Measurements from ENCODE around the gene SPATA21.

The SPATA21 gene

GRCh38 chr1:16442265-16442664 is 5.0 kb upstream of the SPATA21 start:
- no peak for TF ChIP-seq CTCF (IDR thresholded peaks at IDR 0.05; ENCODE audit: control extremely low read depth, extremely low read depth, low read depth, missing control alignments)
- ChIA-PET POLR2A (no interaction called here), CTCF (interaction anchor here (1.9 to 4.0 kb wide), 2 partner anchors 9 to 16 kb away, joined by 4 to 51 read pairs; no protein-coding TSS in a partner anchor)
- DNase-seq (ENCODE audit: extremely low spot score) = no peak

DNA sequence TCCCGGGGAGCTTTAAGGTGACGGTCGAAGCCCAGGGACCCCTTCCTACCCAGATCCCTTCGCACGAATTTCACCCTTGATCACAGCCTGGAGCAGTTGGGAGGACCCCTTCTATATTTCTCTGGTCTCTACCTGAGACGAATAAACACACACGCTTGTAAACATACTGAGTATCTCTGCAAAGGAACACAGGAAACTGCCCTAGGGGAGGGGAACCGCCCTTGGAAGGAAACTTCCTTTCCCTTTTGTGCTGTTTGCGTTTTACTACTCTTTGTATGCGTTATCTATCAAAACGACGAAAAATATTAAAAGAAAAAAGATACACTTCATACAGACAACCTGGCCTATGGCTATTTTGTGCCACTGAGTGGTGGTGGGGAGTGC is 4.0 kb upstream of the SPATA21 start:
- ChIA-PET CTCF (interaction anchor here (0.8 to 4.0 kb wide), 20 partner anchors 9 to 362 kb away, joined by 3 to 51 read pairs (median 6); no protein-coding TSS in a partner anchor), POLR2A (no interaction called here)
- no peak for TF ChIP-seq CTCF (IDR thresholded peaks at IDR 0.05; ENCODE audit: control extremely low read depth, extremely low read depth, low read depth, missing control alignments)
- DNase-seq (ENCODE audit: extremely low spot score) = no peak

- TF ChIP-seq CTCF (IDR thresholded peaks at IDR 0.05; ENCODE audit: control extremely low read depth, extremely low read depth, low read depth, missing control alignments) = peak; percentile 96
- CTCF ChIA-PET = interaction anchor here (0.7 to 4.0 kb wide), 32 partner anchors 9 to 362 kb away, joined by 3 to 51 read pairs (median 4); partner anchors contain the start of gene NBPF1
- POLR2A ChIA-PET = no interaction called here
- peak; percentile 92 for DNase-seq (ENCODE audit: extremely low spot score)
These were observed 3.5 kb upstream of the SPATA21 start, which contains the start of gene NECAP2 for GRCh38 chr1:16440470-16441281. NECAP2 (plus strand) TSS chr1:16440724; CDS start chr1:16440762, 38 bp downstream.

DNA sequence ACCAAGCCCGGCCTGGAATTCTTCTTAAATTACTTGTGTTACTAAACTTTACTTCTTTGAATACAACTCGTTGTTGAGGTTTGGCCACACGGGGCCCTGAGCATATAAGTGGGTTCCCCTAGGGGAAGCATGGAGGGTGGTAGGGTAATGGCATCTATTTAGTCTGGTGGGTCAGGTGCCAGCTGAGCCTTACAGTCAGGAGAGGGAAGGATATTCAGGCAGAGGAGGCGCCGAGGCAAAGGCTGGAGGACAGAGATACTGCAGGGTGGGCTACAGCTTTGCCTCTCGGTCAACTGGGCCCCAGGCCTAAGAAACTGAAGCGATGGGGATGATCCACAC is 2.9 kb upstream of the SPATA21 start:
- ChIA-PET POLR2A (no interaction called here), CTCF (interaction anchor here (0.8 to 4.0 kb wide), 25 partner anchors 10 to 361 kb away, joined by 3 to 51 read pairs (median 5); partner anchors contain the start of gene NBPF1)
- DNase-seq (ENCODE audit: extremely low spot score) = no peak
- TF ChIP-seq CTCF (IDR thresholded peaks at IDR 0.05; ENCODE audit: control extremely low read depth, extremely low read depth, low read depth, missing control alignments) = no peak

GRCh38 chr1:16438924-16439323 is 1.7 kb upstream of the SPATA21 start:
- TF ChIP-seq CTCF (IDR thresholded peaks at IDR 0.05; ENCODE audit: control extremely low read depth, extremely low read depth, low read depth, missing control alignments) = no peak
- DNase-seq (ENCODE audit: extremely low spot score) = no peak
- POLR2A ChIA-PET = no interaction called here
- CTCF ChIA-PET = interaction anchor here (2.2 to 4.0 kb wide), 5 partner anchors 12 to 24 kb away, joined by 8 to 51 read pairs (median 18); no protein-coding TSS in a partner anchor

- ChIA-PET CTCF (interaction anchor here (1.5 to 3.0 kb wide), 3 partner anchors 12 to 24 kb away, joined by 4 to 33 read pairs (median 10); no protein-coding TSS in a partner anchor), POLR2A (no interaction called here)
- no peak for TF ChIP-seq CTCF (IDR thresholded peaks at IDR 0.05; ENCODE audit: control extremely low read depth, extremely low read depth, low read depth, missing control alignments)
- DNase-seq (ENCODE audit: extremely low spot score) = no peak
These were observed 1.3 kb upstream of the SPATA21 start for GRCh38 chr1:16438516-16438915.
